ENCODE results near the gene TANGO6. TPM values are rescaled to one million over a fixed set of nuclear protein-coding genes. Genes with fewer than 3 reads are reported as not detected.

Gene TANGO6
- total RNA-seq, 2 experiments from 2014 or later, result 25.2 to 30.5 TPM

- DNase-seq, result no peak
- H3K27ac Mint-ChIP-seq, result no peak overlapping the region
- no peaks in the 10 kb centered on the region for H3K4me1 Mint-ChIP-seq
- H3K27me3 Mint-ChIP-seq, result no peaks in the 10 kb centered on the region
- no peak overlapping the region for H3K4me3 Mint-ChIP-seq
- no peaks in the 10 kb centered on the region for H3K9me3 Mint-ChIP-seq
- peaks cover 8% of the 10 kb centered on the region for H3K36me3 Mint-ChIP-seq
Observed at GRCh38 chr16:69083306-69083941, 240.1 kb downstream of the TANGO6 start.

GRCh38 chr16:69084289-69084688 is 241.0 kb downstream of the TANGO6 start:
- no peak overlapping the region for H3K27ac Mint-ChIP-seq
- H3K27me3 Mint-ChIP-seq, result no peaks in the 10 kb centered on the region
- H3K9me3 Mint-ChIP-seq, result no peaks in the 10 kb centered on the region
- peaks cover 6% of the 10 kb centered on the region for H3K4me1 Mint-ChIP-seq
- no peak overlapping the region for H3K4me3 Mint-ChIP-seq
- DNase-seq, result no peak
- H3K36me3 Mint-ChIP-seq, result peaks cover 8% of the 10 kb centered on the region

DNA sequence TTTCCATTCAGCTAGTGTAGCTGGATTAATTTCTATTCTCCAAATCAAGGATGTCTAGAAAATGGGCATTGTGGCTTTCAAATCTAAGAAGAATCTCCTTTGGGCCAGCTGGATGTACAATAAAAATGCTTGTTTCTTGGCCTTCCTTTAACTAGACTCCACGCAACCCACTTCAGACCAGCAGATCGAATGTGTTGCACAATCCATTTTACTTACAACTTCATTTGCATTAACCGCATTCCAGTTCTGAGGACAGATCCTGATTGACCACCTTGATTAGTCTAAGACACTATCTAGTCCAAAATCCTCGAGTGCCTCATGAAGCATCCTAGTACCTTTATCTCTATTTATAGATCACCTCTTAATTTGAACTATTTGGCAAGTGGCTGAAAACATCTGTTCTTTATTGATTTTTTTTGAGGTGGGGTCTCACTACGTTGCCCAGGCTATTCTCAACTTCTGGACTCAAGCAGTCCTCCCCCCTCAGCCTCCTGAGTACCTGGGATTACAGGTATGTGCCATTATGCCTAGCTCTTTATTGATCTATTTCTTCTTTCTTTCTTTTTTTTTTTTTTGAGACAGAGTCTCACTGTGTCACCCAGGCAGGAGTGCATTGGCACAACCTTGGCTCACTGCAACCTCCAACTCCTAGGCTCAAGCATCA is 241.8 kb downstream of the TANGO6 start:
- Mint-ChIP-seq H3K9me3 (no peaks in the 10 kb centered on the region), H3K27ac (no peak overlapping the region), H3K4me3 (no peak overlapping the region), H3K4me1 (peaks cover 7% of the 10 kb centered on the region), H3K36me3 (peaks cover 8% of the 10 kb centered on the region), H3K27me3 (no peaks in the 10 kb centered on the region)
- DNase-seq, result no peak

DNA sequence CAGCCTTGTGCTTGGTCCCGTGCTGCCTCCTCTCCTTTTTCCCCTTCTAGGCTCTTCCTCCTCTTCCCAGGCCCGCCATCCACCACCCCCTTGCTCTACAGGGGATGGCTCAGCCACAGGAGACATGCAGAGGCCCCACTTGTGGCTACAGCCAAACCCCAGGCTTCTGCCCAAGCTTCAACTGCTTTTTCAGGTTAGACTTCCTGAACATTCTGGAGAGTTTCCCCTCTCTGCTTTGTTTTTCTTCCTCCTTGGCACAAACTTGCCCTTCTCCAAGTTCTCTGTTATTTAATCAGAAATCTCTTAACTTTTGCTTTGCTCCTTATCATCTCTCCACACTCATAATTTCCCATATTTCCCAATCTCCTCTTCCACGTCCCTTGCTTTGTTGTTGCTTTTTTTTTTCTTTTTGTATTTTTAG is 243.8 kb downstream of the TANGO6 start:
- no peaks in the 10 kb centered on the region for H3K27me3 Mint-ChIP-seq
- H3K27ac Mint-ChIP-seq, result no peak overlapping the region
- peaks cover 7% of the 10 kb centered on the region for H3K4me1 Mint-ChIP-seq
- H3K4me3 Mint-ChIP-seq, result no peak overlapping the region
- no peaks in the 10 kb centered on the region for H3K9me3 Mint-ChIP-seq
- DNase-seq, result no peak
- H3K36me3 Mint-ChIP-seq, result peaks cover 8% of the 10 kb centered on the region

- DNase-seq, result no peak
- Mint-ChIP-seq H3K4me3 (no peak overlapping the region), H3K4me1 (peaks cover 7% of the 10 kb centered on the region)
Observed at GRCh38 chr16:69088684-69089083, 245.4 kb downstream of the TANGO6 start.

DNA sequence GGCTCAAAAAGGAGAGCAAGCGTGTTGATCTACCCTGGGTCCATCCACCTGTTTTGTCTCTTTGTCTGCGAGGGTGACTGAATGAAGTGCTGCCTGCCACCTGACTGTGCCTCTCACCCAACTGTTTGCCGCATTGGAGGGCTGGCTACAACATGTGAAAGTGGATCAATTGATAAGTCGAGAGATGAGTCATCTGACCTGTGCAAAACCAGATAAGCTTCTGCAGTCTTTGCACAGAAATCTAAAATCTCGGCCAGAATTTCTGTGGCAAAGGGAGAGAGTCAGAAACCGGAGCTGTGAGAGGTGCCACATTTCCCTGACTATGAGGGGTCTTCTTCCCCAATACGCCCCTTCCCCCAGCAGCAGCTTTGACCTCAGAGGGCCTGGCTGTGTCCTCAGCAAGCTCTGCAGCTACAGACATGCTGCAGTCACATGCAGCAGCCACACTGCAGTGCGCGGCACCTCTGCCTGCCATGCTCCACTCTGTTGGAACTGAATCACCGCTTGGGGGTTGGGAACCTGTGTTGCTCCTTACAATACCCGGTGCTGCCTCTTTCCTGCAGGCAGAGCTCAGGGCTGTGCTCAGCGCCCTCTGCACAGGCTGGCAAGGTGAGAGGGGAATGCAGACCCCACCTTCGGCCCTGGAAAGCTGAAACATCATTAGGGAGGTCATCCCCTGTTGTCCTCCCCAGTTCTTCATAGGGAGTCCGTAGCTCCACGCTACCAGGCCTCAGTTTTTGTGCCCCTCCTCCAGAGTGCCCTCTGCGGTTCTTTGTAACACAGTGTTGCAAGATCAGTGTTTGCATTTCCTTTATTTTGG is 246.0 kb downstream of the TANGO6 start:
- no peaks in the 10 kb centered on the region for H3K9me3 Mint-ChIP-seq
- H3K4me3 Mint-ChIP-seq, result peak overlapping the region; percentile 9
- DNase-seq, result no peak
- H3K4me1 Mint-ChIP-seq, result peaks cover 8% of the 10 kb centered on the region
- no peak overlapping the region for H3K27ac Mint-ChIP-seq
- no peaks in the 10 kb centered on the region for H3K27me3 Mint-ChIP-seq
- H3K36me3 Mint-ChIP-seq, result peaks cover 8% of the 10 kb centered on the region

More at GRCh38 chr16:69088684-69089083, 245.4 kb downstream of the TANGO6 start:
- Mint-ChIP-seq H3K27me3 (no peaks in the 10 kb centered on the region), H3K27ac (no peak overlapping the region), H3K36me3 (peaks cover 8% of the 10 kb centered on the region), H3K9me3 (no peaks in the 10 kb centered on the region)

DNA sequence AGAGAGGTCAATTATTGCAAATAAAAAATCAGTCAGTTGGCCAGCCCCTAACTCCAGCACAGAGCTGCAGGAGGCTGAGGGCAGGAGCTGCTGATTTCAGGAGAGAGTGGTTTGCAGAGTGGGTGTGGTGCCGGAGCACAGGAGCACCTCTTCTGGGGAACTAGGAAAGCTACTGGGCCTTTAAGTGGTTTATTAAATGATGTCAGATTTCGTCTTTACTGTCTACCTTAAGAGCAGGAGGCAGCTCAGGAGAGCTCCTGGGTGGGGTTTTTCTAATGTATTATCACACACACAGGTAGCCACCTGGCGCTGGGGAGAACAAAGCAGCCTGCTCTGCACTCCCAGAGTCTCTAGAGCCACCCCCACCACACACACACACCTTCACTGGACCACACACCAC is 250.6 kb downstream of the TANGO6 start:
- no peak overlapping the region for H3K4me3 Mint-ChIP-seq
- no peak for DNase-seq
- H3K36me3 Mint-ChIP-seq, result no peaks in the 10 kb centered on the region
- H3K4me1 Mint-ChIP-seq, result peaks cover 7% of the 10 kb centered on the region
- H3K9me3 Mint-ChIP-seq, result no peaks in the 10 kb centered on the region
- no peaks in the 10 kb centered on the region for H3K27me3 Mint-ChIP-seq
- H3K27ac Mint-ChIP-seq, result no peak overlapping the region

GRCh38 chr16:69094501-69094900 is 251.2 kb downstream of the TANGO6 start:
- Mint-ChIP-seq H3K9me3 (no peaks in the 10 kb centered on the region), H3K27me3 (no peaks in the 10 kb centered on the region), H3K4me1 (peaks cover 3% of the 10 kb centered on the region), H3K4me3 (no peak overlapping the region), H3K36me3 (no peaks in the 10 kb centered on the region), H3K27ac (no peak overlapping the region)
- DNase-seq, result no peak

- no peak for DNase-seq
- Mint-ChIP-seq H3K27ac (no peak overlapping the region), H3K36me3 (no peaks in the 10 kb centered on the region), H3K27me3 (no peaks in the 10 kb centered on the region), H3K4me1 (peaks cover 3% of the 10 kb centered on the region), H3K4me3 (no peak overlapping the region), H3K9me3 (no peaks in the 10 kb centered on the region)
Observed at GRCh38 chr16:69095193-69095592, 251.9 kb downstream of the TANGO6 start.

DNA sequence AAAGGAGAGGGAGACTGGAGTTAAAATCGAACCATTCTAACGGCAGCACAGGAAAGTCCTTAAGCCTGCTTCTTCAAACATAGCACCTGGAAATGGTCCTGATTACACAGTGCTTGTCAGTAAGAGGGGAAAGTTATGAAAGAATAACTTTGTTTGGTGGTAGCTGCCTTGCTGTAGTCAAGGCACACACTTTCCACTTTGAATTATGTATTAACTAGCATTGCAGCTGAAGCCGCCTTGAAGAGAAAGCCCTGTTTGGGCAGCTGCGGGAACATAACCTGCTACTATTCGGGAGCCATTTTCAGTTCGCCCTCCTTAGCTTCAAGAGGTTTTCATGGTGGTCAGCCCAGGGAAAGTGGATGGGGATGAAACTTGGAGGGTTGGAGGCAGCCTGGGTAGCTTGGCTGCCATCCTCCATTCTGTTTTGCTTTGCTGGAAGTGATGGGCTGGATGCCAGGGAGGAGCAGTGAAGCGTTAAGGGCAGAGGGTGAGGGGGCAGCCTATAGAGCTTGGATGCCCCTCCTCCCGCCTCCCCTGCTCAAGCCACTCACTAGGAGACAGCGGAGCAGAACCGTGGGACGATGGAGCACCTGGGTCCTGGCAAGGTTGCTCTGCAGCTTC is 256.9 kb downstream of the TANGO6 start:
- Mint-ChIP-seq H3K4me3 (no peak overlapping the region), H3K9me3 (no peaks in the 10 kb centered on the region), H3K4me1 (peaks cover under 1% of the 10 kb centered on the region), H3K27me3 (peaks cover 6% of the 10 kb centered on the region), H3K27ac (no peak overlapping the region), H3K36me3 (no peaks in the 10 kb centered on the region)
- no peak for DNase-seq

GRCh38 chr16:69105501-69106361 is 262.4 kb downstream of the TANGO6 start, which contains the start of gene HAS3:
Gene HAS3, plus strand, starts transcription at chr16:69105653. Its CDS starts 3,743 bp downstream, at chr16:69109396.
- Mint-ChIP-seq H3K4me1 (peaks cover 11% of the 10 kb centered on the region), H3K4me3 (peak within 1 kb of the TSS; percentile 83), H3K27ac (no peak within 1 kb of the TSS), H3K36me3 (peaks cover 6% of the 10 kb centered on the region), H3K27me3 (peaks cover 41% of the 10 kb centered on the region), H3K9me3 (no peaks in the 10 kb centered on the region)
- DNase-seq, result peak; percentile 57

- peak; percentile 15 for DNase-seq
- Mint-ChIP-seq H3K27me3 (peaks cover 41% of the 10 kb centered on the region), H3K27ac (no peak overlapping the region)
Observed at GRCh38 chr16:69106491-69107315, 263.4 kb downstream of the TANGO6 start.

GRCh38 chr16:69107316-69107962 is 264.1 kb downstream of the TANGO6 start:
- H3K36me3 Mint-ChIP-seq, result peaks cover 9% of the 10 kb centered on the region
- peak overlapping the region; percentile 50 for H3K4me3 Mint-ChIP-seq
- peaks cover 11% of the 10 kb centered on the region for H3K4me1 Mint-ChIP-seq
- peak; percentile 14 for DNase-seq
- no peaks in the 10 kb centered on the region for H3K9me3 Mint-ChIP-seq
- peaks cover 41% of the 10 kb centered on the region for H3K27me3 Mint-ChIP-seq
- no peak overlapping the region for H3K27ac Mint-ChIP-seq

More at GRCh38 chr16:69106491-69107315, 263.4 kb downstream of the TANGO6 start:
- Mint-ChIP-seq H3K36me3 (peaks cover 9% of the 10 kb centered on the region), H3K4me1 (peaks cover 11% of the 10 kb centered on the region), H3K9me3 (no peaks in the 10 kb centered on the region), H3K4me3 (peak overlapping the region; percentile 50)

All from activated naive CD8-positive, alpha-beta T cell treated with anti-CD3 and anti-CD28 coated beads for 36 hours (primary cell).